Esophagus squamous epithelium (tissue), 5 donors: ENCODE measurements around the gene HOXA11. TPM values are rescaled to one million over a fixed set of nuclear protein-coding genes. Genes with fewer than 3 reads are reported as not detected.

Experiments used
- DNase-seq: peaks from one replicate; lab custom pipeline; 2025; lab: John Stamatoyannopoulos, UW
- H3K27ac ChIP-seq, 4 donors: fragments of 200-600 bp; sonication (generic); one replicate each; pipeline ENCODE4 v1.5.1; 2016 to 2019; ENCODE audit warnings: mild to moderate bottlenecking in 1 of 4
- H3K27me3 ChIP-seq, 4 donors: fragments of 200-600 bp; sonication (generic); 1 replicate in 3 of 4; 2 replicates in 1 of 4; pipeline versions ENCODE4 v1.5.1 to v1.6.0; 2017 to 2021; ENCODE audit warnings: antibody characterized with exemption in 1 of 4
- H3K36me3 ChIP-seq, 3 donors: fragments of 200-600 bp; sonication (generic); one replicate each; pipeline ENCODE4 v1.5.1; 2016 to 2019
- H3K4me1 ChIP-seq, 3 donors: fragments of 200-600 bp; sonication (generic); one replicate each; pipeline ENCODE4 v1.5.1; 2017 to 2019
- H3K4me3 ChIP-seq, 4 donors: fragments of 200-600 bp; sonication (generic); 1 replicate in 3 of 4; 2 replicates in 1 of 4; pipeline ENCODE4 v1.5.1; 2016 to 2019; ENCODE audit warnings: mild to moderate bottlenecking in 2 of 4, moderate library complexity in 1 of 4
- H3K9me3 ChIP-seq, 3 donors: fragments of 200-600 bp; sonication (generic); one replicate each; pipeline ENCODE4 v1.5.1; 2016 to 2019
- CTCF ChIP-seq, 6 experiments: fragments of 450-650 bp in 4 of 6; fragments of 200-600 bp in 2 of 6; sonication (generic) in 2 of 6; IDR thresholded peaks; one replicate each; pipeline ENCODE4 v1.5.1; 2016 to 2019; ENCODE audit warnings: antibody characterized with exemption in 6 of 6, mild to moderate bottlenecking in 4 of 6, moderate library complexity in 4 of 6
- POLR2A ChIP-seq, 4 donors: fragments of 450-650 bp; IDR thresholded peaks; one replicate each; pipeline ENCODE4 v1.6.1; 2017; ENCODE audit warnings: antibody characterized with exemption in 4 of 4, mild to moderate bottlenecking in 4 of 4, moderate library complexity in 3 of 4
- WGBS, 2 donors: methylation state at CpG; one replicate each; pipeline ENCODE4 v1.1.5; 2018; 5-methylcytosine and 5-hydroxymethylcytosine counted together
- intact Hi-C: fragments of 100-400 bp; cut with DNase I; formaldehyde crosslinking; loops from one replicate; pipeline ENCODE4 v1.15.0; 2022
- total RNA-seq, 4 donors: library from RNA; depleted of rRNA; stranded (reverse); fragments of >200 nt; gene quantifications; one replicate each; pipeline ENCODE4 v1.1.0, GENCODE V29; 2016
- donor health status: DM: yes; HTN: yes; CAD: no.

The HOXA11 gene
- total RNA-seq, 4 donors from 2014 or later, result not detected

- Histone ChIP-seq H3K4me1 (peaks cover 7 to 19% (median 10%) of the 10 kb centered on the region in 3 donors), H3K36me3 (no peaks in the 10 kb centered on the region), H3K4me3 (no peak overlapping the region), H3K27ac (no peak overlapping the region), H3K9me3 (no peaks in the 10 kb centered on the region), H3K27me3 (peaks cover 14 to 100% (median 56%) of the 10 kb centered on the region in 4 donors)
- 71 to 83% methylated on average over 1 of the region's 1 CpG for WGBS, 2 donors
- no peak for TF ChIP-seq CTCF (IDR thresholded peaks at IDR 0.05)
- TF ChIP-seq POLR2A (IDR thresholded peaks at IDR 0.05), result no peak
- no peak for DNase-seq
- intact Hi-C loops, result loop anchor here (5.0 kb wide), 1 partner anchor 371 kb away; no protein-coding TSS in a partner anchor
Measured at GRCh38 chr7:27211084-27211446, 26.0 kb upstream of the HOXA11 start.

- intact Hi-C loops, result loop anchor here (5.0 kb wide), 1 partner anchor 372 kb away; no protein-coding TSS in a partner anchor
- TF ChIP-seq POLR2A (IDR thresholded peaks at IDR 0.05) (no peak), CTCF (IDR thresholded peaks at IDR 0.05) (peak; percentile 28 to 79 (median 57))
- no peaks in the 10 kb centered on the region for H3K36me3 ChIP-seq
- peaks cover 7 to 19% (median 11%) of the 10 kb centered on the region in 3 donors for H3K4me1 ChIP-seq
- DNase-seq, result no peak
- H3K4me3 ChIP-seq, result peak overlapping the region in 3 of 4 donors; percentile 9 to 53 (median 29)
- no peak overlapping the region for H3K27ac ChIP-seq
- peaks cover 19 to 100% (median 61%) of the 10 kb centered on the region in 4 donors for H3K27me3 ChIP-seq
- 7 to 15% methylated on average over 23 to 28 of the region's 32 CpGs for WGBS, 2 donors
- no peaks in the 10 kb centered on the region for H3K9me3 ChIP-seq
Measured at GRCh38 chr7:27210441-27211083, 25.5 kb upstream of the HOXA11 start.

- TF ChIP-seq POLR2A (IDR thresholded peaks at IDR 0.05) (no peak), CTCF (IDR thresholded peaks at IDR 0.05) (no peak)
- no peaks in the 10 kb centered on the region for H3K9me3 ChIP-seq
- peaks cover 7 to 25% (median 16%) of the 10 kb centered on the region in 3 donors for H3K4me1 ChIP-seq
- WGBS, 2 donors, result 11 to 35% methylated on average over 3 to 4 of the region's 11 CpGs
- no peaks in the 10 kb centered on the region for H3K36me3 ChIP-seq
- no peak overlapping the region for H3K27ac ChIP-seq
- no peak overlapping the region for H3K4me3 ChIP-seq
- intact Hi-C loops, result loop anchor here (5.0 kb wide), 1 partner anchor 372 kb away; no protein-coding TSS in a partner anchor
- no peak for DNase-seq
- peaks cover 25 to 100% (median 66%) of the 10 kb centered on the region in 4 donors for H3K27me3 ChIP-seq
Measured at GRCh38 chr7:27209933-27210440, 25.0 kb upstream of the HOXA11 start.

GRCh38 chr7:27208998-27209397, 24.0 kb upstream of the HOXA11 start:
- Histone ChIP-seq H3K9me3 (no peaks in the 10 kb centered on the region), H3K27me3 (peaks cover 35 to 100% (median 71%) of the 10 kb centered on the region in 4 donors), H3K27ac (no peak overlapping the region), H3K4me3 (no peak overlapping the region), H3K4me1 (peaks cover 7 to 31% (median 21%) of the 10 kb centered on the region in 3 donors), H3K36me3 (no peaks in the 10 kb centered on the region)
- intact Hi-C loops, result no loop called here
- whole genome bisulfite sequencing, 2 donors, result 79 to 93% methylated on average over 3 to 4 of the region's 4 CpGs
- no peak for DNase-seq
- TF ChIP-seq CTCF (IDR thresholded peaks at IDR 0.05) (no peak), POLR2A (IDR thresholded peaks at IDR 0.05) (no peak)

- H3K4me1 ChIP-seq, result peaks cover 7 to 19% (median 15%) of the 10 kb centered on the region in 3 donors
- WGBS, 2 donors, result 42 to 47% methylated on average over 7 of the region's 7 CpGs
- peaks cover 26 to 100% (median 68%) of the 10 kb centered on the region in 4 donors for H3K27me3 ChIP-seq
- no peaks in the 10 kb centered on the region for H3K9me3 ChIP-seq
- DNase-seq, result no peak
- intact Hi-C loops, result no loop called here
- H3K4me3 ChIP-seq, result no peak overlapping the region
- no peak overlapping the region for H3K27ac ChIP-seq
- TF ChIP-seq CTCF (IDR thresholded peaks at IDR 0.05), result no peak
- TF ChIP-seq POLR2A (IDR thresholded peaks at IDR 0.05), result no peak
- no peaks in the 10 kb centered on the region for H3K36me3 ChIP-seq
Measured at GRCh38 chr7:27207348-27207985, 22.4 kb upstream of the HOXA11 start.
